ENCODE measurements around the gene SND1. TPM values are rescaled to one million over a fixed set of nuclear protein-coding genes. Genes with fewer than 3 reads are reported as not detected.

The SND1 gene
- total and polyA plus RNA-seq, 12 donors, result 58.9 to 266 (median 132) TPM

- Histone ChIP-seq H3K36me3 (replicated peaks in 1 of 2) (no peaks in the 10 kb centered on the region), H3K4me3 (no peak overlapping the region), H3K9me3 (replicated peaks in 1 of 3) (no peaks in the 10 kb centered on the region), H3K27ac (no peak overlapping the region), H3K27me3 (no peaks in the 10 kb centered on the region), H3K4me1 (replicated peaks in 1 of 2) (peaks cover 0 to 4% of the 10 kb centered on the region in 2 donors)
- intact Hi-C loops (cut with DNase I), result no loop called here
- no peak for DNase-seq
- TF ChIP-seq CTCF (IDR thresholded peaks at IDR 0.05) (no peak), POLR2A (IDR thresholded peaks at IDR 0.05) (no peak)
- 94 to 97% (median 97%) methylated on average over 1 of the region's 1 CpG for WGBS, 4 donors
Observed at GRCh38 chr7:127776776-127777386, 124.9 kb downstream of the SND1 start.

- H3K9me3 ChIP-seq (replicated peaks in 1 of 3), result no peaks in the 10 kb centered on the region
- no peak for TF ChIP-seq POLR2A (IDR thresholded peaks at IDR 0.05)
- TF ChIP-seq CTCF (IDR thresholded peaks at IDR 0.05), result no peak
- H3K4me1 ChIP-seq (replicated peaks in 1 of 2), result peaks cover 0 to 19% of the 10 kb centered on the region in 2 donors
- no peak for DNase-seq
- H3K36me3 ChIP-seq (replicated peaks in 1 of 2), result no peaks in the 10 kb centered on the region
- H3K27ac ChIP-seq, result no peak overlapping the region
- intact Hi-C loops (cut with DNase I), result no loop called here
- H3K27me3 ChIP-seq, result no peaks in the 10 kb centered on the region
- H3K4me3 ChIP-seq, result no peak overlapping the region
- WGBS, 4 donors, result 95 to 100% (median 98%) methylated on average over 1 of the region's 1 CpG
Observed at GRCh38 chr7:127780489-127780888, 128.5 kb downstream of the SND1 start.

- intact Hi-C loops (cut with DNase I), result no loop called here
- Histone ChIP-seq H3K27ac (no peak overlapping the region), H3K4me3 (no peak overlapping the region), H3K27me3 (no peaks in the 10 kb centered on the region), H3K9me3 (replicated peaks in 1 of 3) (no peaks in the 10 kb centered on the region), H3K36me3 (replicated peaks in 1 of 2) (no peaks in the 10 kb centered on the region), H3K4me1 (replicated peaks in 1 of 2) (peaks cover 0 to 19% of the 10 kb centered on the region in 2 donors)
- no peak for TF ChIP-seq POLR2A (IDR thresholded peaks at IDR 0.05)
- no peak for TF ChIP-seq CTCF (IDR thresholded peaks at IDR 0.05)
- no peak for DNase-seq
- 52 to 66% (median 59%) methylated on average over 4 of the region's 4 CpGs for WGBS, 4 donors
Observed at GRCh38 chr7:127781081-127781480, 129.1 kb downstream of the SND1 start.

- no peak for DNase-seq
- Histone ChIP-seq H3K4me3 (no peak overlapping the region), H3K9me3 (replicated peaks in 1 of 3) (no peaks in the 10 kb centered on the region), H3K36me3 (replicated peaks in 1 of 2) (no peaks in the 10 kb centered on the region), H3K27ac (no peak overlapping the region), H3K4me1 (replicated peaks in 1 of 2) (peaks cover 0 to 21% of the 10 kb centered on the region in 2 donors), H3K27me3 (no peaks in the 10 kb centered on the region)
- intact Hi-C loops (cut with DNase I), result no loop called here
- TF ChIP-seq POLR2A (IDR thresholded peaks at IDR 0.05) (no peak), CTCF (IDR thresholded peaks at IDR 0.05) (no peak)
Observed at GRCh38 chr7:127782075-127782474, 130.1 kb downstream of the SND1 start.
